Karpas-422 (cell line): ENCODE measurements around the gene DIP2C. TPM values are rescaled to one million over a fixed set of nuclear protein-coding genes. Genes with fewer than 3 reads are reported as not detected.

Experiments
- DNase-seq: peaks from one replicate; pipeline ENCODE4 v3.0.0-alpha.2; 2015
- H2AFZ ChIP-seq: fragments of 200-600 bp; sonication (generic); 2 replicates; pipeline ENCODE4 v1.6.1; 2014; ENCODE audit warnings: antibody characterized with exemption, low read length, mixed read lengths
- H3K27ac ChIP-seq: fragments of 200-600 bp; sonication (generic); 2 replicates; pipeline ENCODE4 v1.5.1; 2014; ENCODE audit warnings: mild to moderate bottlenecking, low read length, moderate library complexity
- H3K27me3 ChIP-seq: fragments of 200-600 bp; sonication (generic); 2 replicates; pipeline ENCODE4 v1.6.1; 2014; ENCODE audit warnings: low read length, mixed read lengths
- H3K36me3 ChIP-seq: fragments of 200-600 bp; sonication (generic); 2 replicates; pipeline ENCODE4 v1.6.1; 2014; ENCODE audit warnings: low read length, mixed read lengths; ENCODE audit not compliant: insufficient read depth
- H3K4me1 ChIP-seq: fragments of 200-600 bp; sonication (generic); 2 replicates; pipeline ENCODE4 v1.6.1; 2014; ENCODE audit warnings: mild to moderate bottlenecking, low read length, mixed read lengths
- H3K4me2 ChIP-seq: fragments of 200-600 bp; sonication (generic); 2 replicates; pipeline ENCODE4 v1.6.1; 2014; ENCODE audit warnings: low read length, low read depth, mild to moderate bottlenecking; ENCODE audit not compliant: poor library complexity, severe bottlenecking
- H3K4me3 ChIP-seq: fragments of 200-600 bp; sonication (generic); 2 replicates; pipeline ENCODE4 v1.5.1; 2014; ENCODE audit warnings: mild to moderate bottlenecking, antibody characterized with exemption, low read length, mixed read lengths
- H3K79me2 ChIP-seq: fragments of 200-600 bp; sonication (generic); 2 replicates; pipeline ENCODE4 v1.6.1; 2014; ENCODE audit warnings: mild to moderate bottlenecking, low read length, mixed read lengths
- H3K9ac ChIP-seq: fragments of 200-600 bp; sonication (generic); 2 replicates; pipeline ENCODE4 v1.6.0; 2014; ENCODE audit warnings: low read length
- H3K9me2 ChIP-seq: fragments of 200-600 bp; sonication (generic), shearing (Covaris generic); replicated peaks from 2 replicates; pipeline ENCODE4 v1.6.0; 2014; ENCODE audit warnings: mild to moderate bottlenecking, low read length, moderate library complexity; ENCODE audit not compliant: insufficient read depth
- H3K9me3 ChIP-seq: fragments of 300-700, 200-600 bp; sonication (generic); 2 replicates; pipeline ENCODE4 v1.6.1; 2014; ENCODE audit warnings: low read length, mixed read lengths
- H4K20me1 ChIP-seq: fragments of 200-600 bp; sonication (generic); 2 replicates; pipeline ENCODE4 v1.6.1; 2014; ENCODE audit warnings: mild to moderate bottlenecking, antibody characterized with exemption, low read length, low read depth; ENCODE audit not compliant: insufficient read depth
- total RNA-seq: library from RNA; depleted of rRNA; stranded (reverse); fragments of >200 nt; shearing (Covaris generic); gene quantifications from 2 replicates; pipeline ENCODE4 v1.2.3, GENCODE V29; 2014; ENCODE audit warnings: low replicate concordance

The DIP2C gene
- total RNA-seq, 1 experiment from 2014 or later, result 0.11 TPM

- Histone ChIP-seq H3K9me3 (peaks cover 4% of the 10 kb centered on the region; the same call in 1 of the 2 replicates), H3K4me2 (no peak overlapping the region), H3K4me3 (no peak overlapping the region), H3K36me3 (no peaks in the 10 kb centered on the region), H3K27ac (no peak overlapping the region), H2AFZ (no peak overlapping the region), H3K27me3 (no peaks in the 10 kb centered on the region), H3K9ac (no peak overlapping the region), H3K79me2 (no peaks in the 10 kb centered on the region), H4K20me1 (no peaks in the 10 kb centered on the region), H3K4me1 (no peaks in the 10 kb centered on the region), H3K9me2 (no peaks in the 10 kb centered on the region)
- DNase-seq, result no peak
Observed at GRCh38 chr10:571166-571565, 118.3 kb downstream of the DIP2C start.

GRCh38 chr10:570628-571163 lies 118.8 kb downstream of the DIP2C start:
- DNase-seq, result no peak
- peaks cover 4% of the 10 kb centered on the region; the same call in 1 of the 2 replicates for H3K9me3 ChIP-seq
- no peaks in the 10 kb centered on the region for H3K4me1 ChIP-seq
- H2AFZ ChIP-seq, result no peak overlapping the region
- no peak overlapping the region for H3K27ac ChIP-seq
- H3K4me3 ChIP-seq, result no peak overlapping the region
- no peaks in the 10 kb centered on the region for H3K36me3 ChIP-seq
- H3K4me2 ChIP-seq, result no peak overlapping the region
- H3K9me2 ChIP-seq, result no peaks in the 10 kb centered on the region
- no peaks in the 10 kb centered on the region for H3K79me2 ChIP-seq
- H3K27me3 ChIP-seq, result no peaks in the 10 kb centered on the region
- H4K20me1 ChIP-seq, result no peaks in the 10 kb centered on the region
- no peak overlapping the region for H3K9ac ChIP-seq

GRCh38 chr10:569961-570627 lies 119.4 kb downstream of the DIP2C start:
- no peaks in the 10 kb centered on the region for H3K9me2 ChIP-seq
- H4K20me1 ChIP-seq, result no peaks in the 10 kb centered on the region
- no peaks in the 10 kb centered on the region for H3K36me3 ChIP-seq
- peaks cover 4% of the 10 kb centered on the region; the same call in 1 of the 2 replicates for H3K9me3 ChIP-seq
- no peak overlapping the region for H3K4me3 ChIP-seq
- H3K4me2 ChIP-seq, result no peak overlapping the region
- H3K27me3 ChIP-seq, result no peaks in the 10 kb centered on the region
- no peak overlapping the region for H3K27ac ChIP-seq
- H2AFZ ChIP-seq, result no peak overlapping the region
- DNase-seq, result no peak
- H3K9ac ChIP-seq, result no peak overlapping the region
- no peaks in the 10 kb centered on the region for H3K79me2 ChIP-seq
- H3K4me1 ChIP-seq, result no peaks in the 10 kb centered on the region

GRCh38 chr10:568848-569247 lies 120.6 kb downstream of the DIP2C start:
- H3K27me3 ChIP-seq, result 0 out of 2 replicates have a peak, but pooled peaks cover 2% of the 10 kb centered on the region
- no peaks in the 10 kb centered on the region for H3K4me1 ChIP-seq
- no peak overlapping the region for H3K9ac ChIP-seq
- H3K4me2 ChIP-seq, result no peak overlapping the region
- no peak overlapping the region for H3K27ac ChIP-seq
- H3K36me3 ChIP-seq, result no peaks in the 10 kb centered on the region
- no peak overlapping the region for H2AFZ ChIP-seq
- DNase-seq, result no peak
- H3K9me2 ChIP-seq, result no peaks in the 10 kb centered on the region
- peaks cover 5% of the 10 kb centered on the region for H3K9me3 ChIP-seq
- H3K4me3 ChIP-seq, result no peak overlapping the region
- no peaks in the 10 kb centered on the region for H3K79me2 ChIP-seq
- no peaks in the 10 kb centered on the region for H4K20me1 ChIP-seq

- Histone ChIP-seq H3K9ac (no peak overlapping the region), H3K4me3 (no peak overlapping the region), H3K27ac (no peak overlapping the region), H3K9me2 (no peaks in the 10 kb centered on the region), H3K4me1 (no peaks in the 10 kb centered on the region), H3K36me3 (no peaks in the 10 kb centered on the region), H3K27me3 (0 out of 2 replicates have a peak, but pooled peaks cover 2% of the 10 kb centered on the region), H3K9me3 (peaks cover 7% of the 10 kb centered on the region), H3K79me2 (no peaks in the 10 kb centered on the region), H4K20me1 (no peaks in the 10 kb centered on the region), H2AFZ (no peak overlapping the region), H3K4me2 (no peak overlapping the region)
- DNase-seq, result no peak
Observed at GRCh38 chr10:567869-568268, 121.6 kb downstream of the DIP2C start.

- Histone ChIP-seq H3K9ac (no peak overlapping the region), H4K20me1 (no peaks in the 10 kb centered on the region), H3K4me3 (no peak overlapping the region), H3K79me2 (no peaks in the 10 kb centered on the region), H3K27me3 (0 out of 2 replicates have a peak, but pooled peaks cover 2% of the 10 kb centered on the region), H3K27ac (no peak overlapping the region), H3K9me3 (peaks cover 7% of the 10 kb centered on the region), H3K36me3 (no peaks in the 10 kb centered on the region), H2AFZ (no peak overlapping the region), H3K9me2 (no peaks in the 10 kb centered on the region), H3K4me1 (no peaks in the 10 kb centered on the region), H3K4me2 (no peak overlapping the region)
- DNase-seq, result no peak
Observed at GRCh38 chr10:566241-566885, 123.1 kb downstream of the DIP2C start.

GRCh38 chr10:565676-566075 lies 123.8 kb downstream of the DIP2C start:
- H3K4me1 ChIP-seq, result no peaks in the 10 kb centered on the region
- no peak overlapping the region for H3K4me3 ChIP-seq
- H3K27ac ChIP-seq, result no peak overlapping the region
- 0 out of 2 replicates have a peak, but pooled peaks cover 2% of the 10 kb centered on the region for H3K27me3 ChIP-seq
- H4K20me1 ChIP-seq, result no peaks in the 10 kb centered on the region
- no peaks in the 10 kb centered on the region for H3K36me3 ChIP-seq
- H3K9me3 ChIP-seq, result peaks cover 7% of the 10 kb centered on the region
- no peak for DNase-seq
- no peaks in the 10 kb centered on the region for H3K79me2 ChIP-seq
- H3K9ac ChIP-seq, result no peak overlapping the region
- H3K4me2 ChIP-seq, result no peak overlapping the region
- no peaks in the 10 kb centered on the region for H3K9me2 ChIP-seq
- H2AFZ ChIP-seq, result no peak overlapping the region

GRCh38 chr10:565146-565545 lies 124.3 kb downstream of the DIP2C start:
- 0 out of 2 replicates have a peak, but pooled peaks cover 2% of the 10 kb centered on the region for H3K27me3 ChIP-seq
- H3K4me2 ChIP-seq, result no peak overlapping the region
- H3K9me2 ChIP-seq, result no peaks in the 10 kb centered on the region
- no peaks in the 10 kb centered on the region for H3K36me3 ChIP-seq
- H4K20me1 ChIP-seq, result no peaks in the 10 kb centered on the region
- H3K79me2 ChIP-seq, result no peaks in the 10 kb centered on the region
- H3K9me3 ChIP-seq, result peaks cover 7% of the 10 kb centered on the region
- no peak overlapping the region for H3K9ac ChIP-seq
- no peak for DNase-seq
- no peak overlapping the region for H3K27ac ChIP-seq
- H3K4me3 ChIP-seq, result no peak overlapping the region
- no peak overlapping the region for H2AFZ ChIP-seq
- no peaks in the 10 kb centered on the region for H3K4me1 ChIP-seq
